ENCODE data around the gene LDLRAD3. TPM values are rescaled to one million over a fixed set of nuclear protein-coding genes. Genes with fewer than 3 reads are reported as not detected.

LDLRAD3 gene
- total RNA-seq, 1 experiment from 2014 or later: 12.1 TPM

DNA sequence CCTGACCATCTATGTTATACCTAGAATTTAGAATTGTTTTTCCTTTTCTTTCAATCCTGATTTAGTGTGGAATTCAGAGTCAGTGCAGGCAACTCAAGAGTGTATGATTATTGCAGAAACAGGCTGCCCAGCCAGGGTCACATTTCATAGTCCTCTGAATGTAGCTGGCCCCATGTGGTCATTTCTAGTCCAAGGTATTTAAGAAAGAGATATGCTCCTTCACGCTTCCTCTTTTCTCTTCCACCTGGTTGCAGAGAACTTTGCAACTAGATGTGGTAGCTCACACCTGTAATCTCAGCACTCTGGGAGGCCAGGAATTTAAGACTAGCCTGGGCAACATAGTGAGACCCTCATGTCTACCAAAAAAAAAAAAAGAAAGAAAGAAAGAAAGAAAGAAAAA, 27.6 kb upstream of the LDLRAD3 start:
- Histone ChIP-seq H2BK5ac (ENCODE audit: insufficient read length, low read length) (no peak overlapping the region), H3T11ph (ENCODE audit: low read length) (no peak overlapping the region), H4K20me1 (ENCODE audit: control insufficient read depth, insufficient read depth, insufficient read length) (no peaks in the 10 kb centered on the region), H3K4ac (ENCODE audit: low read depth, low read length) (no peak overlapping the region), H2AK5ac (ENCODE audit: insufficient read length, low read length) (no peak overlapping the region), H3K14ac (ENCODE audit: insufficient read depth, low read length) (no peak overlapping the region), H4K5ac (ENCODE audit: insufficient read length, low read depth, low read length) (no peak overlapping the region), H4K8ac (replicated peaks; ENCODE audit: insufficient read length, low read depth, low read length) (no peak overlapping the region), H3K4me2 (ENCODE audit: insufficient read depth, insufficient read length, low read length) (no peak overlapping the region), H3K23ac (ENCODE audit: insufficient read length, low read depth, low read length) (no peak overlapping the region), H3K27ac (ENCODE audit: insufficient read length, low read depth, low read length) (no peak overlapping the region), H3K4me1 (ENCODE audit: insufficient read depth, low read length) (peaks cover 8% of the 10 kb centered on the region; the same call in 1 of the 2 replicates), H2AFZ (ENCODE audit: low read length) (no peak overlapping the region), H2BK20ac (ENCODE audit: low read depth, low read length, poor library complexity, severe bottlenecking) (no peak overlapping the region), H2BK15ac (ENCODE audit: low read depth, low read length) (no peak overlapping the region), H2BK12ac (ENCODE audit: insufficient read length, low read depth, low read length) (no peak overlapping the region), H3K9me3 (ENCODE audit: control insufficient read depth, low read depth, low read length) (no peaks in the 10 kb centered on the region), H3K18ac (ENCODE audit: insufficient read length, low read depth, low read length) (no peak overlapping the region), H2BK120ac (ENCODE audit: low read depth, low read length, poor library complexity, severe bottlenecking) (no peak overlapping the region), H3K23me2 (ENCODE audit: insufficient read length, low read depth, low read length, poor library complexity, severe bottlenecking) (no peaks in the 10 kb centered on the region), H3K9ac (ENCODE audit: extremely low read depth, insufficient read length, low read length) (no peak overlapping the region), H3K27me3 (ENCODE audit: insufficient read depth, low read length) (no peaks in the 10 kb centered on the region), H3K56ac (ENCODE audit: insufficient read length, low read depth, low read length) (no peak overlapping the region), H4K91ac (ENCODE audit: insufficient read length, low read depth, low read length) (no peak overlapping the region), H3K79me1 (ENCODE audit: insufficient read depth, low read depth, low read length, poor library complexity, severe bottlenecking) (no peaks in the 10 kb centered on the region), H3K79me2 (ENCODE audit: insufficient read depth, low read length) (no peaks in the 10 kb centered on the region)
- no peaks in the 10 kb centered on the region for H3K36me3 Mint-ChIP-seq (ENCODE audit: insufficient read depth in 1 of 3, low read depth in 3 of 3)
- no peak for DNase-seq
- peaks cover 25 to 28% of the 10 kb centered on the region in 2 experiments for H3K4me1 Mint-ChIP-seq
- TF ChIP-seq, protein P1, sequence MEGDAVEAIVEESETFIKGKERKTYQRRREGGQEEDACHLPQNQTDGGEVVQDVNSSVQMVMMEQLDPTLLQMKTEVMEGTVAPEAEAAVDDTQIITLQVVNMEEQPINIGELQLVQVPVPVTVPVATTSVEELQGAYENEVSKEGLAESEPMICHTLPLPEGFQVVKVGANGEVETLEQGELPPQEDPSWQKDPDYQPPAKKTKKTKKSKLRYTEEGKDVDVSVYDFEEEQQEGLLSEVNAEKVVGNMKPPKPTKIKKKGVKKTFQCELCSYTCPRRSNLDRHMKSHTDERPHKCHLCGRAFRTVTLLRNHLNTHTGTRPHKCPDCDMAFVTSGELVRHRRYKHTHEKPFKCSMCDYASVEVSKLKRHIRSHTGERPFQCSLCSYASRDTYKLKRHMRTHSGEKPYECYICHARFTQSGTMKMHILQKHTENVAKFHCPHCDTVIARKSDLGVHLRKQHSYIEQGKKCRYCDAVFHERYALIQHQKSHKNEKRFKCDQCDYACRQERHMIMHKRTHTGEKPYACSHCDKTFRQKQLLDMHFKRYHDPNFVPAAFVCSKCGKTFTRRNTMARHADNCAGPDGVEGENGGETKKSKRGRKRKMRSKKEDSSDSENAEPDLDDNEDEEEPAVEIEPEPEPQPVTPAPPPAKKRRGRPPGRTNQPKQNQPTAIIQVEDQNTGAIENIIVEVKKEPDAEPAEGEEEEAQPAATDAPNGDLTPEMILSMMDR (conservative IDR thresholded peaks at IDR 0.05): no peak
- H3K27me3 Mint-ChIP-seq (ENCODE audit: low read depth): peaks cover 6% of the 10 kb centered on the region
- H3K4me3 Mint-ChIP-seq: no peak overlapping the region
- WGBS (ENCODE audit: extremely low coverage, insufficient read length, low lambda C conversion rate): no CpG with 5 or more reads among the region's 1 CpG
- no peaks in the 10 kb centered on the region for H3K9me3 Mint-ChIP-seq
- H3K27ac Mint-ChIP-seq: no peak overlapping the region
